SK-N-SH (cell line): ENCODE data around the gene CD38. TPM values are rescaled to one million over a fixed set of nuclear protein-coding genes. Genes with fewer than 3 reads are reported as not detected.

Experiments
- CTCF ChIA-PET: fragments of 300-600, 350-600 bp; formaldehyde crosslinking; extraction: SDS; loops from one replicate; lab custom pipeline; 2021; lab: Yijun Ruan, JAX
- POLR2A ChIA-PET: fragments of 350-600 bp; sonication (Branson Sonifier 250); formaldehyde crosslinking; extraction: SDS; loops from one replicate; lab custom pipeline; 2020; ENCODE audit warnings: antibody characterized with exemption, inconsistent platforms; lab: Yijun Ruan, JAX
- DNase-seq: peaks from one replicate; pipeline ENCODE4 v3.0.0; 2012
- H2AFZ ChIP-seq: fragments of 200-600 bp; sonication (generic); 2 replicates; pipeline ENCODE4 v1.8.1; 2016; ENCODE audit warnings: antibody characterized with exemption, mild to moderate bottlenecking, low read depth
- H3F3A ChIP-seq: fragments of 200-600 bp; sonication (generic); replicated peaks from 2 replicates; pipeline ENCODE3; 2016; ENCODE audit warnings: antibody characterized with exemption, mild to moderate bottlenecking; ENCODE audit not compliant: insufficient read depth
- H3K27ac ChIP-seq, 2 experiments: fragments of 200-500 bp in 1 of 2; fragments of 200-600 bp in 1 of 2; sonication (Bioruptor generic) in 1 of 2; sonication (generic), shearing (Covaris generic) in 1 of 2; 2 replicates each; pipeline versions ENCODE4 v1.5.1 to v1.6.1; 2014 to 2016; ENCODE audit warnings: low read depth in 2 of 2, inconsistent platforms in 1 of 2, low read length in 1 of 2, mild to moderate bottlenecking in 1 of 2, mixed read lengths in 1 of 2
- H3K27me3 ChIP-seq: fragments of 200-600 bp; sonication (generic), shearing (Covaris generic); 2 replicates; pipeline ENCODE4 v1.6.1; 2016; ENCODE audit warnings: mixed run types; ENCODE audit not compliant: insufficient read depth
- H3K36me3 ChIP-seq, 2 experiments: fragments of 200-500 bp in 1 of 2; fragments of 200-600 bp in 1 of 2; sonication (Bioruptor generic) in 1 of 2; sonication (generic) in 1 of 2; replicated peaks in 1 of 2; 2 replicates each; pipeline versions ENCODE3 to v1.5.1; 2014 to 2016; ENCODE audit warnings: low read length in 1 of 2, mild to moderate bottlenecking in 1 of 2; ENCODE audit not compliant: insufficient read depth in 2 of 2, control insufficient read depth in 1 of 2
- H3K4me1 ChIP-seq, 2 experiments: fragments of 200-500 bp in 1 of 2; fragments of 200-600 bp in 1 of 2; sonication (Bioruptor generic) in 1 of 2; sonication (generic), shearing (Covaris generic) in 1 of 2; 2 replicates each; pipeline versions ENCODE4 v1.5.1 to v1.6.1; 2014 to 2016; ENCODE audit warnings: low read depth in 1 of 2, low read length in 1 of 2, mixed run types in 1 of 2; ENCODE audit not compliant: insufficient read depth in 2 of 2, control insufficient read depth in 1 of 2
- H3K4me2 ChIP-seq: fragments of 200-600 bp; sonication (generic), shearing (Covaris generic); 2 replicates; pipeline ENCODE4 v1.6.1; 2017; ENCODE audit warnings: mixed run types
- H3K4me3 ChIP-seq, 2 experiments: fragments of 200-500 bp in 1 of 2; fragments of 200-600 bp in 1 of 2; sonication (Bioruptor generic) in 1 of 2; sonication (generic), shearing (Covaris generic) in 1 of 2; 2 replicates each; pipeline versions ENCODE4 v1.5.1 to v1.8.1; 2014 to 2016; ENCODE audit warnings: low read depth in 2 of 2, inconsistent platforms in 1 of 2, low read length in 1 of 2, mild to moderate bottlenecking in 1 of 2, mixed read lengths in 1 of 2, moderate library complexity in 1 of 2
- H3K79me2 ChIP-seq: fragments of 200-600 bp; sonication (generic); 2 replicates; pipeline ENCODE4 v1.8.1; 2017; ENCODE audit warnings: mild to moderate bottlenecking; ENCODE audit not compliant: insufficient read depth
- H3K9ac ChIP-seq: fragments of 200-600 bp; sonication (generic); 2 replicates; pipeline ENCODE4 v1.6.1; 2017; ENCODE audit warnings: mixed run types
- H3K9me2 ChIP-seq: fragments of 200-600 bp; sonication (generic); 2 replicates; pipeline ENCODE4 v1.6.1; 2017; ENCODE audit warnings: mixed run types
- H3K9me3 ChIP-seq: fragments of 200-600 bp; sonication (generic); 2 replicates; pipeline ENCODE4 v1.6.1; 2017; ENCODE audit warnings: mixed run types, mild to moderate bottlenecking, moderate library complexity
- H4K20me1 ChIP-seq: fragments of 200-600 bp; sonication (generic); 2 replicates; pipeline ENCODE4 v1.6.1; 2017; ENCODE audit warnings: mild to moderate bottlenecking, mixed run types; ENCODE audit not compliant: insufficient read depth
- CTCF ChIP-seq: fragments of 200-600 bp; sonication (generic); IDR thresholded peaks from 2 replicates; pipeline ENCODE4 v1.6.1; 2017; ENCODE audit warnings: antibody characterized with exemption, mild to moderate bottlenecking, moderate library complexity
- ELF1 ChIP-seq: IDR thresholded peaks from 2 replicates; pipeline ENCODE4 v1.4.0; 2012
- EZH2phosphoT487 ChIP-seq: fragments of 200-600 bp; sonication (generic); IDR thresholded peaks from 2 replicates; pipeline ENCODE4 v1.6.1; 2017; ENCODE audit warnings: low read depth, mixed run types, mild to moderate bottlenecking, antibody characterized with exemption, moderate library complexity, borderline replicate concordance
- FOSL2 ChIP-seq: IDR thresholded peaks from 2 replicates; pipeline ENCODE4 v1.4.0; 2012; ENCODE audit warnings: low read depth, mild to moderate bottlenecking, moderate library complexity, borderline replicate concordance
- FOXJ3 ChIP-seq: sonication (generic); formaldehyde crosslinking; IDR thresholded peaks from 2 replicates; pipeline ENCODE4 v1.5.1; 2020; ENCODE audit warnings: mild to moderate bottlenecking, missing genetic modification reagents
- FOXM1 ChIP-seq: IDR thresholded peaks from 2 replicates; pipeline ENCODE4 v1.4.0; 2012; ENCODE audit warnings: low read depth, mild to moderate bottlenecking
- GATA2 ChIP-seq: sonication (generic); formaldehyde crosslinking; IDR thresholded peaks from 2 replicates; pipeline ENCODE4 v1.5.0; 2020; ENCODE audit warnings: mild to moderate bottlenecking, missing genetic modification reagents
- IRF3 ChIP-seq: fragments of 150-350 bp; IDR thresholded peaks from 2 replicates; pipeline ENCODE4 v1.6.1; 2016; ENCODE audit warnings: mild to moderate bottlenecking, low read depth, low read length
- MEF2A ChIP-seq: IDR thresholded peaks from 2 replicates; pipeline ENCODE4 v1.4.0; 2012; ENCODE audit warnings: low read depth, borderline replicate concordance
- REST ChIP-seq: IDR thresholded peaks from 2 replicates; pipeline ENCODE4 v1.6.1; 2012; ENCODE audit warnings: mild to moderate bottlenecking, low read depth, low read length, moderate library complexity
- TCF12 ChIP-seq: IDR thresholded peaks from 2 replicates; pipeline ENCODE4 v1.4.0; 2012
- USF1 ChIP-seq: IDR thresholded peaks from 2 replicates; pipeline ENCODE4 v1.4.0; 2012; ENCODE audit warnings: low read depth, borderline replicate concordance
- USF2 ChIP-seq: fragments of 150-350 bp; IDR thresholded peaks from 2 replicates; pipeline ENCODE4 v1.6.1; 2017; ENCODE audit warnings: antibody characterized with exemption, low read length, low read depth, borderline replicate concordance
- WGBS: methylation state at CpG from one replicate; pipeline ENCODE4 v1.1.6; 2017; ENCODE audit warnings: low lambda C conversion rate; 5-methylcytosine and 5-hydroxymethylcytosine counted together
- polyA plus RNA-seq, 3 experiments: library from polyadenylated mRNA; depleted of rRNA; stranded (reverse); fragments of >200 nt; gene quantifications; 2 replicates each; pipeline ENCODE4 v1.2.3, GENCODE V29; 2012

CD38 gene
- polyA plus RNA-seq, 1 of the 3 experiments (the other 2 are of a cell fraction), result 0.02 TPM

- TF ChIP-seq REST, result no peak
- TF ChIP-seq FOXM1, result no peak
- TF ChIP-seq USF2, result no peak
- TF ChIP-seq FOXJ3 (CRISPR knock-in tag), result no peak
These were observed 104.6 kb downstream of the CD38 start (continued) for GRCh38 chr4:15882675-15883086.

GRCh38 chr4:15883610-15884243, 105.6 kb downstream of the CD38 start:
- CTCF ChIA-PET, result interaction anchor here (1.0 to 9.4 kb wide), 35 partner anchors 9 to 406 kb away, joined by 3 to 154 read pairs (median 10); partner anchors contain the start of gene FGFBP2
- no peaks in the 10 kb centered on the region for H3K79me2 ChIP-seq
- H3K4me3 ChIP-seq, result no peak overlapping the region
- no peak for TF ChIP-seq USF1
- TF ChIP-seq MEF2A, result no peak
- TF ChIP-seq FOSL2, result no peak
- TF ChIP-seq CTCF, result no peak
- TF ChIP-seq GATA2 (CRISPR knock-in tag), result no peak
- TF ChIP-seq IRF3, result no peak
- no peak for TF ChIP-seq TCF12
- no peak for TF ChIP-seq EZH2phosphoT487
- no peak for TF ChIP-seq ELF1
- TF ChIP-seq, all 33 proteins: peak for 0
- no peak for DNase-seq
- WGBS, result 96% methylated on average over 4 of the region's 4 CpGs
- Histone ChIP-seq H3K4me1 (peaks cover 0 to 3% of the 10 kb centered on the region in 2 experiments; a peak in 3 of 4 replicates), H3K27ac (no peak overlapping the region), H2AFZ (no peak overlapping the region), H3K9me2 (no peaks in the 10 kb centered on the region), H3K9me3 (no peaks in the 10 kb centered on the region), H3K36me3 (no peaks in the 10 kb centered on the region), H3K9ac (no peak overlapping the region), H3K27me3 (no peaks in the 10 kb centered on the region), H3K4me2 (no peak overlapping the region), H3F3A (no peaks in the 10 kb centered on the region), H4K20me1 (no peaks in the 10 kb centered on the region)
- POLR2A ChIA-PET, result no interaction called here
